ENCODE results near the gene TCF4.
A peak's percentile ranks its signal among the peaks of the same experiment; 100 is the strongest.

Gene TCF4

GRCh38 chr18:55415258-55415871 lies 172.6 kb downstream of the TCF4 start (continued):
- TF ChIP-seq ZNF362 (tag by site-specific recombination; IDR thresholded peaks at IDR 0.05) = peak; percentile 78; the same call in 1 of the 2 replicates
- no peak for TF ChIP-seq SALL2 (tag by site-specific recombination; IDR thresholded peaks at IDR 0.05; ENCODE audit: borderline replicate concordance)
- no peak for TF ChIP-seq ZNF426 (tag by site-specific recombination; IDR thresholded peaks at IDR 0.05)
- no peak for TF ChIP-seq ZNF416 (tag by site-specific recombination; IDR thresholded peaks at IDR 0.05)
- TF ChIP-seq, protein P1, sequence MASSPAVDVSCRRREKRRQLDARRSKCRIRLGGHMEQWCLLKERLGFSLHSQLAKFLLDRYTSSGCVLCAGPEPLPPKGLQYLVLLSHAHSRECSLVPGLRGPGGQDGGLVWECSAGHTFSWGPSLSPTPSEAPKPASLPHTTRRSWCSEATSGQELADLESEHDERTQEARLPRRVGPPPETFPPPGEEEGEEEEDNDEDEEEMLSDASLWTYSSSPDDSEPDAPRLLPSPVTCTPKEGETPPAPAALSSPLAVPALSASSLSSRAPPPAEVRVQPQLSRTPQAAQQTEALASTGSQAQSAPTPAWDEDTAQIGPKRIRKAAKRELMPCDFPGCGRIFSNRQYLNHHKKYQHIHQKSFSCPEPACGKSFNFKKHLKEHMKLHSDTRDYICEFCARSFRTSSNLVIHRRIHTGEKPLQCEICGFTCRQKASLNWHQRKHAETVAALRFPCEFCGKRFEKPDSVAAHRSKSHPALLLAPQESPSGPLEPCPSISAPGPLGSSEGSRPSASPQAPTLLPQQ (tag by site-specific recombination; IDR thresholded peaks at IDR 0.05) = peak; percentile 53; the same call in 1 of the 2 replicates
- no peak for TF ChIP-seq ZNF580 (tag by site-specific recombination; IDR thresholded peaks at IDR 0.05)
- TF ChIP-seq ZNF596 (tag by site-specific recombination; IDR thresholded peaks at IDR 0.05) = no peak
- no peak for TF ChIP-seq ZBTB20 (tag by site-specific recombination; IDR thresholded peaks at IDR 0.05)
- TF ChIP-seq ZNF174 (tag by site-specific recombination; IDR thresholded peaks at IDR 0.05) = no peak
- TF ChIP-seq ZNF169 (tag by site-specific recombination; IDR thresholded peaks at IDR 0.05) = no peak
- TF ChIP-seq ZSCAN18 (tag by site-specific recombination; IDR thresholded peaks at IDR 0.05) = no peak
- TF ChIP-seq ZNF660 (tag by site-specific recombination; IDR thresholded peaks at IDR 0.05) = 0 out of 2 replicates have a peak, but pooled peaks have one; percentile 46
- TF ChIP-seq PRDM1 (tag by site-specific recombination; IDR thresholded peaks at IDR 0.05) = no peak
- no peak for TF ChIP-seq ZBTB26 (tag by site-specific recombination; optimal IDR thresholded peaks at IDR 0.05)
- no peak for TF ChIP-seq ZNF423 (tag by site-specific recombination; IDR thresholded peaks at IDR 0.05)
- TF ChIP-seq ZBTB21 (tag by site-specific recombination; IDR thresholded peaks at IDR 0.05) = no peak
- no peak for TF ChIP-seq ZNF140 (tag by site-specific recombination; IDR thresholded peaks at IDR 0.05)
- TF ChIP-seq ZFHX2 (tag by site-specific recombination; conservative IDR thresholded peaks at IDR 0.05) = no peak
- TF ChIP-seq ZNF830 (tag by site-specific recombination; IDR thresholded peaks at IDR 0.05; ENCODE audit: low read depth) = no peak
- TF ChIP-seq ZNF26 (tag by site-specific recombination; IDR thresholded peaks at IDR 0.05) = no peak
- TF ChIP-seq, protein P2, sequence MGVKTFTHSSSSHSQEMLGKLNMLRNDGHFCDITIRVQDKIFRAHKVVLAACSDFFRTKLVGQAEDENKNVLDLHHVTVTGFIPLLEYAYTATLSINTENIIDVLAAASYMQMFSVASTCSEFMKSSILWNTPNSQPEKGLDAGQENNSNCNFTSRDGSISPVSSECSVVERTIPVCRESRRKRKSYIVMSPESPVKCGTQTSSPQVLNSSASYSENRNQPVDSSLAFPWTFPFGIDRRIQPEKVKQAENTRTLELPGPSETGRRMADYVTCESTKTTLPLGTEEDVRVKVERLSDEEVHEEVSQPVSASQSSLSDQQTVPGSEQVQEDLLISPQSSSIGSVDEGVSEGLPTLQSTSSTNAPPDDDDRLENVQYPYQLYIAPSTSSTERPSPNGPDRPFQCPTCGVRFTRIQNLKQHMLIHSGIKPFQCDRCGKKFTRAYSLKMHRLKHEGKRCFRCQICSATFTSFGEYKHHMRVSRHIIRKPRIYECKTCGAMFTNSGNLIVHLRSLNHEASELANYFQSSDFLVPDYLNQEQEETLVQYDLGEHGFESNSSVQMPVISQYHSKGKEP (tag by site-specific recombination; IDR thresholded peaks at IDR 0.05) = no peak
- no peak for TF ChIP-seq ZNF529 (tag by site-specific recombination; IDR thresholded peaks at IDR 0.05; ENCODE audit: insufficient replicate concordance)
- no peak for TF ChIP-seq ZNF670 (tag by site-specific recombination; IDR thresholded peaks at IDR 0.05; ENCODE audit: low read depth)
- no peak for TF ChIP-seq ZNF610 (tag by site-specific recombination; IDR thresholded peaks at IDR 0.05; ENCODE audit: borderline replicate concordance)
- no peak for TF ChIP-seq ZNF146 (tag by site-specific recombination; IDR thresholded peaks at IDR 0.05)
- TF ChIP-seq ZFP37 (tag by site-specific recombination; IDR thresholded peaks at IDR 0.05) = peak; percentile 82
- no peak for TF ChIP-seq ZNF302 (tag by site-specific recombination; IDR thresholded peaks at IDR 0.05; ENCODE audit: low read depth)
- no peak for TF ChIP-seq ZNF121 (tag by site-specific recombination; IDR thresholded peaks at IDR 0.05)
- no peak for TF ChIP-seq SETDB1 (IDR thresholded peaks at IDR 0.05; ENCODE audit: insufficient read length, low read length)
- no peak for TF ChIP-seq ZNF555 (tag by site-specific recombination; conservative IDR thresholded peaks at IDR 0.05)
